ENCODE data around the gene DNAJC17. TPM values are rescaled to one million over a fixed set of nuclear protein-coding genes. Genes with fewer than 3 reads are reported as not detected.

Gene DNAJC17
- total and polyA plus RNA-seq, 2 of the 13 experiments (the other 11 are each of a cell fraction or from before 2014, with no cell fraction given): 22.2 to 26.5 TPM

DNA sequence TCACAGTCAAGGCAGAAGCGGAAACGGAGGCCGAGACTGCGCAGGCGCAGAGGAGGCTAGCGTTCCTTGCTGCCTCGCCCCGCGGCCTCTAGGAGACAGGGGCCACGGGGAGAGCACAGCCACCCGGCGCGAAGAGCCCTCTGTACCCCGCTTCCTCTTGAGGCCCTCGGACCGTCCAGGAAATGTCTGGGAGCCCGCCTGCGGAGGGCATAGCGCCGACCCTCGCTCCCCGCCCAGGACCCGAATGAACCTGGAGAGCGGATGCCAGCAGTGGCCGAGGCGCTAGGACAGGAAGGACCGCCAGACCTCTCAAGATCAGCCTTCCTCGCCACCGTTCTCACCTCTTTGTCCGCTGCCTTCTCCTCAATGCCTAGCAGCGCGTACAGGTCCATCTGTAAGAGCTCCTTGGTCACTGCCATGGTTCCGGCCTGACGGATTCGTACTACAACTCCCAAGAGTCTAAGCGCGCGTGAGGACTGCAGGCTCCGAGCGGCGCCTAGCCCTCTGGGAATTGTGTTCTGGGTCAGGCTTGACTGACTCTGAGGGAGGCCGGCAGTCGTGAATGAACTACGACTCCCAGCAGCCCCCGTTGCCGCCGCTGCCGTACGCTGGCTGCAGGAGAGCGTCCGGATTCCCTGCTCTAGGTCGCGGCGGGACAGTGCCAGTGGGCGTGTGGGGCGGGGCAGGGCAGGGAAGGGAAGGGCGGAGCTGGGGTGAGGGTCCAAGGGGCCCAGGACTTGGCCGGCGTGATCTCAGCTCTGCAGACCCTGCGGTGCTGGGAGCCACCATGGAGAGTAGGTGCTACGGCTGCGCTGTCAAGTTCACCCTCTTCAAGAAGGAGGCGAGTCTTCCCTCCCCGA is at the start of gene DNAJC17, which contains the start of gene ZFYVE19 (continued):
- TF ChIP-seq FOSL1 (CRISPR knock-in tag; IDR thresholded peaks at IDR 0.05; ENCODE audit: borderline replicate concordance) (no peak), TRIM24 (CRISPR knock-in tag; IDR thresholded peaks at IDR 0.05) (no peak), ESRRA (CRISPR knock-in tag; IDR thresholded peaks at IDR 0.05; ENCODE audit: low read depth) (peak; percentile 42; the same call in 1 of the 2 replicates), ZBTB21 (CRISPR knock-in tag; IDR thresholded peaks at IDR 0.05) (no peak), THAP11 (CRISPR knock-in tag; IDR thresholded peaks at IDR 0.05) (peak; percentile 99), GLI4 (CRISPR knock-in tag; IDR thresholded peaks at IDR 0.05; ENCODE audit: borderline replicate concordance) (peak; percentile 60; the same call in 1 of the 2 replicates), PHF21A (CRISPR knock-in tag; IDR thresholded peaks at IDR 0.05) (peak; percentile 82), ZBTB8A (CRISPR knock-in tag; IDR thresholded peaks at IDR 0.05; ENCODE audit: borderline replicate concordance, low read depth) (no peak), SPEN (CRISPR knock-in tag; IDR thresholded peaks at IDR 0.05; ENCODE audit: low read depth) (peak; percentile 54), EZH2 (conservative IDR thresholded peaks at IDR 0.05; ENCODE audit: low read depth, low read length) (no peak), MZF1 (CRISPR knock-in tag; IDR thresholded peaks at IDR 0.05; ENCODE audit: borderline replicate concordance) (no peak), BORCS8-MEF2B (CRISPR knock-in tag; IDR thresholded peaks at IDR 0.05) (peak; percentile 84), MYNN (CRISPR knock-in tag; IDR thresholded peaks at IDR 0.05; ENCODE audit: low read depth) (0 out of 2 replicates have a peak, but pooled peaks have one; percentile 19)
- TF ChIP-seq, protein P1, sequence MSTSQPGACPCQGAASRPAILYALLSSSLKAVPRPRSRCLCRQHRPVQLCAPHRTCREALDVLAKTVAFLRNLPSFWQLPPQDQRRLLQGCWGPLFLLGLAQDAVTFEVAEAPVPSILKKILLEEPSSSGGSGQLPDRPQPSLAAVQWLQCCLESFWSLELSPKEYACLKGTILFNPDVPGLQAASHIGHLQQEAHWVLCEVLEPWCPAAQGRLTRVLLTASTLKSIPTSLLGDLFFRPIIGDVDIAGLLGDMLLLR (CRISPR knock-in tag; IDR thresholded peaks at IDR 0.05): peak; percentile 66; the same call in 1 of the 2 replicates
- TF ChIP-seq, protein P2, sequence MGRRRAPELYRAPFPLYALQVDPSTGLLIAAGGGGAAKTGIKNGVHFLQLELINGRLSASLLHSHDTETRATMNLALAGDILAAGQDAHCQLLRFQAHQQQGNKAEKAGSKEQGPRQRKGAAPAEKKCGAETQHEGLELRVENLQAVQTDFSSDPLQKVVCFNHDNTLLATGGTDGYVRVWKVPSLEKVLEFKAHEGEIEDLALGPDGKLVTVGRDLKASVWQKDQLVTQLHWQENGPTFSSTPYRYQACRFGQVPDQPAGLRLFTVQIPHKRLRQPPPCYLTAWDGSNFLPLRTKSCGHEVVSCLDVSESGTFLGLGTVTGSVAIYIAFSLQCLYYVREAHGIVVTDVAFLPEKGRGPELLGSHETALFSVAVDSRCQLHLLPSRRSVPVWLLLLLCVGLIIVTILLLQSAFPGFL (CRISPR knock-in tag; IDR thresholded peaks at IDR 0.05): 0 out of 2 replicates have a peak, but pooled peaks have one; percentile 53
- TF ChIP-seq, protein P3, sequence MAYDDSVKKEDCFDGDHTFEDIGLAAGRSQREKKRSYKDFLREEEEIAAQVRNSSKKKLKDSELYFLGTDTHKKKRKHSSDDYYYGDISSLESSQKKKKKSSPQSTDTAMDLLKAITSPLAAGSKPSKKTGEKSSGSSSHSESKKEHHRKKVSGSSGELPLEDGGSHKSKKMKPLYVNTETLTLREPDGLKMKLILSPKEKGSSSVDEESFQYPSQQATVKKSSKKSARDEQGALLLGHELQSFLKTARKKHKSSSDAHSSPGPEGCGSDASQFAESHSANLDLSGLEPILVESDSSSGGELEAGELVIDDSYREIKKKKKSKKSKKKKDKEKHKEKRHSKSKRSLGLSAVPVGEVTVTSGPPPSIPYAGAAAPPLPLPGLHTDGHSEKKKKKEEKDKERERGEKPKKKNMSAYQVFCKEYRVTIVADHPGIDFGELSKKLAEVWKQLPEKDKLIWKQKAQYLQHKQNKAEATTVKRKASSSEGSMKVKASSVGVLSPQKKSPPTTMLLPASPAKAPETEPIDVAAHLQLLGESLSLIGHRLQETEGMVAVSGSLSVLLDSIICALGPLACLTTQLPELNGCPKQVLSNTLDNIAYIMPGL (CRISPR knock-in tag; IDR thresholded peaks at IDR 0.05; ENCODE audit: borderline replicate concordance in 1 of 2, low read depth in 1 of 2): peak in 1 of 2 experiments; percentile 76; a peak in 3 of 4 replicates
- TF ChIP-seq, protein P4, sequence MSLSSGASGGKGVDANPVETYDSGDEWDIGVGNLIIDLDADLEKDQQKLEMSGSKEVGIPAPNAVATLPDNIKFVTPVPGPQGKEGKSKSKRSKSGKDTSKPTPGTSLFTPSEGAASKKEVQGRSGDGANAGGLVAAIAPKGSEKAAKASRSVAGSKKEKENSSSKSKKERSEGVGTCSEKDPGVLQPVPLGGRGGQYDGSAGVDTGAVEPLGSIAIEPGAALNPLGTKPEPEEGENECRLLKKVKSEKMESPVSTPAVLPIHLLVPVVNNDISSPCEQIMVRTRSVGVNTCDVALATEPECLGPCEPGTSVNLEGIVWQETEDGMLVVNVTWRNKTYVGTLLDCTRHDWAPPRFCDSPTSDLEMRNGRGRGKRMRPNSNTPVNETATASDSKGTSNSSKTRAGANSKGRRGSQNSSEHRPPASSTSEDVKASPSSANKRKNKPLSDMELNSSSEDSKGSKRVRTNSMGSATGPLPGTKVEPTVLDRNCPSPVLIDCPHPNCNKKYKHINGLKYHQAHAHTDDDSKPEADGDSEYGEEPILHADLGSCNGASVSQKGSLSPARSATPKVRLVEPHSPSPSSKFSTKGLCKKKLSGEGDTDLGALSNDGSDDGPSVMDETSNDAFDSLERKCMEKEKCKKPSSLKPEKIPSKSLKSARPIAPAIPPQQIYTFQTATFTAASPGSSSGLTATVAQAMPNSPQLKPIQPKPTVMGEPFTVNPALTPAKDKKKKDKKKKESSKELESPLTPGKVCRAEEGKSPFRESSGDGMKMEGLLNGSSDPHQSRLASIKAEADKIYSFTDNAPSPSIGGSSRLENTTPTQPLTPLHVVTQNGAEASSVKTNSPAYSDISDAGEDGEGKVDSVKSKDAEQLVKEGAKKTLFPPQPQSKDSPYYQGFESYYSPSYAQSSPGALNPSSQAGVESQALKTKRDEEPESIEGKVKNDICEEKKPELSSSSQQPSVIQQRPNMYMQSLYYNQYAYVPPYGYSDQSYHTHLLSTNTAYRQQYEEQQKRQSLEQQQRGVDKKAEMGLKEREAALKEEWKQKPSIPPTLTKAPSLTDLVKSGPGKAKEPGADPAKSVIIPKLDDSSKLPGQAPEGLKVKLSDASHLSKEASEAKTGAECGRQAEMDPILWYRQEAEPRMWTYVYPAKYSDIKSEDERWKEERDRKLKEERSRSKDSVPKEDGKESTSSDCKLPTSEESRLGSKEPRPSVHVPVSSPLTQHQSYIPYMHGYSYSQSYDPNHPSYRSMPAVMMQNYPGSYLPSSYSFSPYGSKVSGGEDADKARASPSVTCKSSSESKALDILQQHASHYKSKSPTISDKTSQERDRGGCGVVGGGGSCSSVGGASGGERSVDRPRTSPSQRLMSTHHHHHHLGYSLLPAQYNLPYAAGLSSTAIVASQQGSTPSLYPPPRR (CRISPR knock-in tag; IDR thresholded peaks at IDR 0.05; ENCODE audit: borderline replicate concordance): peak; percentile 18; the same call in 1 of the 2 replicates
- TF ChIP-seq, protein P5, sequence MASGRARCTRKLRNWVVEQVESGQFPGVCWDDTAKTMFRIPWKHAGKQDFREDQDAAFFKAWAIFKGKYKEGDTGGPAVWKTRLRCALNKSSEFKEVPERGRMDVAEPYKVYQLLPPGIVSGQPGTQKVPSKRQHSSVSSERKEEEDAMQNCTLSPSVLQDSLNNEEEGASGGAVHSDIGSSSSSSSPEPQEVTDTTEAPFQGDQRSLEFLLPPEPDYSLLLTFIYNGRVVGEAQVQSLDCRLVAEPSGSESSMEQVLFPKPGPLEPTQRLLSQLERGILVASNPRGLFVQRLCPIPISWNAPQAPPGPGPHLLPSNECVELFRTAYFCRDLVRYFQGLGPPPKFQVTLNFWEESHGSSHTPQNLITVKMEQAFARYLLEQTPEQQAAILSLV (CRISPR knock-in tag; IDR thresholded peaks at IDR 0.05; ENCODE audit: borderline replicate concordance): no peak; the same call in 1 of the 2 replicates

Data from HepG2 (cell line).